ENCODE data around the gene RNF167. TPM values are rescaled to one million over a fixed set of nuclear protein-coding genes. Genes with fewer than 3 reads are reported as not detected.

The RNF167 gene
- total and polyA plus RNA-seq, 2 of the 13 experiments (the other 11 are each of a cell fraction or from before 2014, with no cell fraction given): 44.1 to 45.4 TPM

- TF ChIP-seq SCMH1 (CRISPR knock-in tag; IDR thresholded peaks at IDR 0.05; ENCODE audit: borderline replicate concordance) (no peak), ZNF292 (CRISPR knock-in tag; IDR thresholded peaks at IDR 0.05; ENCODE audit: borderline replicate concordance, low read depth) (peak; percentile 54; the same call in 1 of the 2 replicates), HOXD1 (CRISPR knock-in tag; IDR thresholded peaks at IDR 0.05) (0 out of 2 replicates have a peak, but pooled peaks have one; percentile 12), ZNF687 (CRISPR knock-in tag; IDR thresholded peaks at IDR 0.05) (peak; percentile 30; the same call in 1 of the 2 replicates), GLI4 (CRISPR knock-in tag; IDR thresholded peaks at IDR 0.05; ENCODE audit: borderline replicate concordance) (0 out of 2 replicates have a peak, but pooled peaks have one; percentile 30), ZNF598 (CRISPR knock-in tag; IDR thresholded peaks at IDR 0.05; ENCODE audit: borderline replicate concordance) (no peak), ZNF20 (CRISPR knock-in tag; IDR thresholded peaks at IDR 0.05) (no peak), ARHGAP35 (CRISPR knock-in tag; IDR thresholded peaks at IDR 0.05; ENCODE audit: borderline replicate concordance) (peak; percentile 39; the same call in 1 of the 2 replicates), ZNF276 (CRISPR knock-in tag; IDR thresholded peaks at IDR 0.05; ENCODE audit: low read depth) (no peak)
- TF ChIP-seq, protein P1, sequence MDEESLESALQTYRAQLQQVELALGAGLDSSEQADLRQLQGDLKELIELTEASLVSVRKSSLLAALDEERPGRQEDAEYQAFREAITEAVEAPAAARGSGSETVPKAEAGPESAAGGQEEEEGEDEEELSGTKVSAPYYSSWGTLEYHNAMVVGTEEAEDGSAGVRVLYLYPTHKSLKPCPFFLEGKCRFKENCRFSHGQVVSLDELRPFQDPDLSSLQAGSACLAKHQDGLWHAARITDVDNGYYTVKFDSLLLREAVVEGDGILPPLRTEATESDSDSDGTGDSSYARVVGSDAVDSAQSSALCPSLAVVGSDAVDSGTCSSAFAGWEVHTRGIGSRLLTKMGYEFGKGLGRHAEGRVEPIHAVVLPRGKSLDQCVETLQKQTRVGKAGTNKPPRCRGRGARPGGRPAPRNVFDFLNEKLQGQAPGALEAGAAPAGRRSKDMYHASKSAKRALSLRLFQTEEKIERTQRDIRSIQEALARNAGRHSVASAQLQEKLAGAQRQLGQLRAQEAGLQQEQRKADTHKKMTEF (CRISPR knock-in tag; IDR thresholded peaks at IDR 0.05): peak; percentile 39; the same call in 1 of the 2 replicates
- TF ChIP-seq, protein P2, sequence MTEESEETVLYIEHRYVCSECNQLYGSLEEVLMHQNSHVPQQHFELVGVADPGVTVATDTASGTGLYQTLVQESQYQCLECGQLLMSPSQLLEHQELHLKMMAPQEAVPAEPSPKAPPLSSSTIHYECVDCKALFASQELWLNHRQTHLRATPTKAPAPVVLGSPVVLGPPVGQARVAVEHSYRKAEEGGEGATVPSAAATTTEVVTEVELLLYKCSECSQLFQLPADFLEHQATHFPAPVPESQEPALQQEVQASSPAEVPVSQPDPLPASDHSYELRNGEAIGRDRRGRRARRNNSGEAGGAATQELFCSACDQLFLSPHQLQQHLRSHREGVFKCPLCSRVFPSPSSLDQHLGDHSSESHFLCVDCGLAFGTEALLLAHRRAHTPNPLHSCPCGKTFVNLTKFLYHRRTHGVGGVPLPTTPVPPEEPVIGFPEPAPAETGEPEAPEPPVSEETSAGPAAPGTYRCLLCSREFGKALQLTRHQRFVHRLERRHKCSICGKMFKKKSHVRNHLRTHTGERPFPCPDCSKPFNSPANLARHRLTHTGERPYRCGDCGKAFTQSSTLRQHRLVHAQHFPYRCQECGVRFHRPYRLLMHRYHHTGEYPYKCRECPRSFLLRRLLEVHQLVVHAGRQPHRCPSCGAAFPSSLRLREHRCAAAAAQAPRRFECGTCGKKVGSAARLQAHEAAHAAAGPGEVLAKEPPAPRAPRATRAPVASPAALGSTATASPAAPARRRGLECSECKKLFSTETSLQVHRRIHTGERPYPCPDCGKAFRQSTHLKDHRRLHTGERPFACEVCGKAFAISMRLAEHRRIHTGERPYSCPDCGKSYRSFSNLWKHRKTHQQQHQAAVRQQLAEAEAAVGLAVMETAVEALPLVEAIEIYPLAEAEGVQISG (CRISPR knock-in tag; IDR thresholded peaks at IDR 0.05): peak; percentile 33; the same call in 1 of the 2 replicates
- TF ChIP-seq, protein P3, sequence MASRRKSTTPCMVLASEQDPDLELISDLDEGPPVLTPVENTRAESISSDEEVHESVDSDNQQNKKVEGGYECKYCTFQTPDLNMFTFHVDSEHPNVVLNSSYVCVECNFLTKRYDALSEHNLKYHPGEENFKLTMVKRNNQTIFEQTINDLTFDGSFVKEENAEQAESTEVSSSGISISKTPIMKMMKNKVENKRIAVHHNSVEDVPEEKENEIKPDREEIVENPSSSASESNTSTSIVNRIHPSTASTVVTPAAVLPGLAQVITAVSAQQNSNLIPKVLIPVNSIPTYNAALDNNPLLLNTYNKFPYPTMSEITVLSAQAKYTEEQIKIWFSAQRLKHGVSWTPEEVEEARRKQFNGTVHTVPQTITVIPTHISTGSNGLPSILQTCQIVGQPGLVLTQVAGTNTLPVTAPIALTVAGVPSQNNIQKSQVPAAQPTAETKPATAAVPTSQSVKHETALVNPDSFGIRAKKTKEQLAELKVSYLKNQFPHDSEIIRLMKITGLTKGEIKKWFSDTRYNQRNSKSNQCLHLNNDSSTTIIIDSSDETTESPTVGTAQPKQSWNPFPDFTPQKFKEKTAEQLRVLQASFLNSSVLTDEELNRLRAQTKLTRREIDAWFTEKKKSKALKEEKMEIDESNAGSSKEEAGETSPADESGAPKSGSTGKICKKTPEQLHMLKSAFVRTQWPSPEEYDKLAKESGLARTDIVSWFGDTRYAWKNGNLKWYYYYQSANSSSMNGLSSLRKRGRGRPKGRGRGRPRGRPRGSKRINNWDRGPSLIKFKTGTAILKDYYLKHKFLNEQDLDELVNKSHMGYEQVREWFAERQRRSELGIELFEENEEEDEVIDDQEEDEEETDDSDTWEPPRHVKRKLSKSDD (CRISPR knock-in tag; IDR thresholded peaks at IDR 0.05; ENCODE audit: low read depth): peak; percentile 49; the same call in 1 of the 2 replicates
These were observed 19.6 kb upstream of the RNF167 start (continued) for GRCh38 chr17:4920351-4921048.

Data from HepG2 (cell line).